KOPT-K1 (cell line): Measurements from ENCODE around the gene RCAN2.
"Not testable (repeated sequence)": the region's sequence is repeated elsewhere in the genome, so short reads cannot be mapped to it uniquely, and the experiment has no call there.

ENCODE experiments used
- H3K27ac ChIP-seq: fragments of 200-600 bp; sonication (generic); 2 replicates; pipeline ENCODE4 v1.5.1; 2016; ENCODE audit warnings: antibody characterized with exemption, mild to moderate bottlenecking, low read depth, low read length; ENCODE audit not compliant: poor library complexity, severe bottlenecking
- H3K36me3 ChIP-seq: fragments of 200-600 bp; sonication (generic); 2 replicates; pipeline ENCODE4 v1.5.1; 2017; ENCODE audit warnings: antibody characterized with exemption, mild to moderate bottlenecking, low read length, moderate library complexity; ENCODE audit not compliant: insufficient read depth
- H3K9me3 ChIP-seq: fragments of 200-600 bp; sonication (generic); 2 replicates; pipeline ENCODE4 v1.5.1; 2017; ENCODE audit warnings: antibody characterized with exemption, low read length, mild to moderate bottlenecking; ENCODE audit not compliant: insufficient read depth, poor library complexity, severe bottlenecking

Gene RCAN2

GRCh38 chr6:46393161-46393939 lies 97.9 kb downstream of the RCAN2 start:
- Histone ChIP-seq H3K9me3 (no peaks in the 10 kb centered on the region), H3K27ac (no peak overlapping the region), H3K36me3 (no peaks in the 10 kb centered on the region)

- H3K9me3 ChIP-seq: no peaks in the 10 kb centered on the region
- no peaks in the 10 kb centered on the region for H3K36me3 ChIP-seq
- H3K27ac ChIP-seq: no peak overlapping the region
These were observed 99.0 kb downstream of the RCAN2 start for GRCh38 chr6:46392294-46392693.

GRCh38 chr6:46390153-46390876 lies 100.9 kb downstream of the RCAN2 start:
- no peak overlapping the region for H3K27ac ChIP-seq
- H3K9me3 ChIP-seq: no peaks in the 10 kb centered on the region
- H3K36me3 ChIP-seq: no peaks in the 10 kb centered on the region

GRCh38 chr6:46387728-46388127 lies 103.5 kb downstream of the RCAN2 start:
- H3K27ac ChIP-seq, H3K9me3 ChIP-seq, H3K36me3 ChIP-seq: not testable (repeated sequence)

- Histone ChIP-seq H3K27ac (no peak overlapping the region), H3K9me3 (no peaks in the 10 kb centered on the region)
These were observed 109.7 kb downstream of the RCAN2 start for GRCh38 chr6:46381579-46381978.

GRCh38 chr6:46381057-46381456 lies 110.2 kb downstream of the RCAN2 start:
- H3K9me3 ChIP-seq: no peaks in the 10 kb centered on the region
- H3K36me3 ChIP-seq: no peaks in the 10 kb centered on the region
- no peak overlapping the region for H3K27ac ChIP-seq

More at GRCh38 chr6:46381579-46381978, 109.7 kb downstream of the RCAN2 start:
- no peaks in the 10 kb centered on the region for H3K36me3 ChIP-seq

GRCh38 chr6:46380152-46380807 lies 111.0 kb downstream of the RCAN2 start:
- Histone ChIP-seq H3K27ac (no peak overlapping the region), H3K9me3 (no peaks in the 10 kb centered on the region), H3K36me3 (no peaks in the 10 kb centered on the region)

- Histone ChIP-seq H3K27ac (no peak overlapping the region), H3K9me3 (no peaks in the 10 kb centered on the region), H3K36me3 (no peaks in the 10 kb centered on the region)
These were observed 112.3 kb downstream of the RCAN2 start for GRCh38 chr6:46378882-46379416.

- Histone ChIP-seq H3K36me3 (no peaks in the 10 kb centered on the region), H3K27ac (no peak overlapping the region), H3K9me3 (no peaks in the 10 kb centered on the region)
These were observed 112.9 kb downstream of the RCAN2 start for GRCh38 chr6:46378161-46378881.

GRCh38 chr6:46377209-46377608 lies 114.0 kb downstream of the RCAN2 start:
- no peak overlapping the region for H3K27ac ChIP-seq
- H3K9me3 ChIP-seq: no peaks in the 10 kb centered on the region
- H3K36me3 ChIP-seq: no peaks in the 10 kb centered on the region

GRCh38 chr6:46376562-46377061 lies 114.6 kb downstream of the RCAN2 start:
- H3K36me3 ChIP-seq: no peaks in the 10 kb centered on the region
- H3K27ac ChIP-seq: no peak overlapping the region
- no peaks in the 10 kb centered on the region for H3K9me3 ChIP-seq

- Histone ChIP-seq H3K36me3 (no peaks in the 10 kb centered on the region), H3K9me3 (no peaks in the 10 kb centered on the region), H3K27ac (no peak overlapping the region)
These were observed 120.6 kb downstream of the RCAN2 start for GRCh38 chr6:46370622-46371021.

GRCh38 chr6:46368169-46368536 lies 123.1 kb downstream of the RCAN2 start:
- no peaks in the 10 kb centered on the region for H3K9me3 ChIP-seq
- no peak overlapping the region for H3K27ac ChIP-seq
- no peaks in the 10 kb centered on the region for H3K36me3 ChIP-seq

GRCh38 chr6:46367354-46368168 lies 123.7 kb downstream of the RCAN2 start:
- Histone ChIP-seq H3K36me3 (no peaks in the 10 kb centered on the region), H3K9me3 (no peaks in the 10 kb centered on the region), H3K27ac (no peak overlapping the region)
